ENCODE results near the gene MYO3B.
"Not testable (repeated sequence)": the region's sequence is repeated elsewhere in the genome, so short reads cannot be mapped to it uniquely, and the experiment has no call there.

The MYO3B gene

DNA sequence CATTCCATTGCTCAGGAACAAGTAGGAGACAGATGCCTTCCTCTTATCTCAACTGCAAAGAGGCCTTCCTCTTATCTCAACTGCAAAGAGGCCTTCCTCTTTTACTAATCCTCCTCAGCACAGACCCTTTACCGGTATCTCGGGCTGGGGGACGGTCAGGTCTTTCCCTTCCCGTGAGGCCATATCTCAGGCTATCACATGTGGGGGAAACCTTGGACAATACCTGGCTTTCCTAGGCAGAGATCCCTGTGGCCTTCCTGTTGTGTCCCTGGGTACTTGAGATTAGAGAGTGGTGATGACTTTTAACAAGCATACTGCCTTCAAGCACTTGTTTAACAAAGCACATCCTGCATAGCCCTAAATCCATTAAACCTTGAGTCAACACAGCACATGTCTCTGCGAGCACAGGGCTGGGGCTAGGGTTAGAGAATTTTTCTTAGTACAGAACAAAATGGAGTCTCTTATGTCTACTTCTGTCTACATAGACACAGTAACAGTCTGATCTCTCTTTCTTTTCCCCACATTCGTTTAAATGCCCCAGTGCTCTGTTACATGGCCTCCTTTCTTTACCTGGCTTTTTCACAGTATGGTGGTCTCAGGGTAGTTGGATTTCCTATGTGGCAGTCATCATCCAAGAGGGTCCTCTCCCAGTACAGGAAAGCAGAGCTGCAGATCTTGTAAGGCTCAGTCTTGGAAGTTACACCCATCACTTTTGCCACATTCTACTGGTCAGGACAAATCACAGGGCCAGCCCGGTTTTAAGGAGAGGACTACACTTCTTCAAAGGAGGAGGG lies 86.0 kb downstream of the MYO3B start:
- DNase-seq: peak; percentile 6

DNA sequence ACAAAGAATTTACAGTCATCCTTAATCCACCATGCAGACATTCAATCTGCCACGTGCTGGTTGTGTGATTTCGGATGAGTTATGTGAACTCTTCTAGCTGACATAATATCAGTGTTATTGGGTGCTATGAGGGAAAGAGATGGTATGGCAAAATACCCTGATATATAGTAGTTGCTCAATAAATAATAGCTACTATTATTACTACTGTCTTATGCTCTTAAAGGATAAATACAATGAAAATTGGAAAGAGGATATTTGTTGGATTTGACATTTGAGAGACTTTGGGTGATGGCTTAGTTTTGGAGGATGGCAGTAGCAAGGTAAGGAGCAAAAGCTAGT lies 86.5 kb downstream of the MYO3B start:
- DNase-seq: no peak

DNA sequence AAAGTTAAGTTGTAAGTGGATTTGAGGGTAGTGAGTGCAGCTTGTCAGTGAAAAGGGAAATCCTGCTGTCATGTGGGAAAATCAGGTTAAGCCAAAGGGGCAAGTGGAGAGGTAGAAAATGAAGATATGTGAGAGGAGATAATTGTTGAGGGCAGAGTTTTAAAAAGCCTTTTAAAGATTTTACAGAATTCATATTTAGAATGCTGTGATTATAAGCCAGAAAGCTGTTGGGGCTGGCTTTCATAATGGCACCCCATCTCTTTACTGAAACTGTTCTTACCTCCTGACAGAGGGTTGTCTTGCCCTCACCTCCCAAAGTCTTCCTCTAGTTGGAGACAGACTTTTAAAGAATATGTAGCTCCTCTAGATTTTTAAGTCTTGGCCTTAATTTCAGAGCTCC lies 86.9 kb downstream of the MYO3B start:
- no peak for DNase-seq

DNA sequence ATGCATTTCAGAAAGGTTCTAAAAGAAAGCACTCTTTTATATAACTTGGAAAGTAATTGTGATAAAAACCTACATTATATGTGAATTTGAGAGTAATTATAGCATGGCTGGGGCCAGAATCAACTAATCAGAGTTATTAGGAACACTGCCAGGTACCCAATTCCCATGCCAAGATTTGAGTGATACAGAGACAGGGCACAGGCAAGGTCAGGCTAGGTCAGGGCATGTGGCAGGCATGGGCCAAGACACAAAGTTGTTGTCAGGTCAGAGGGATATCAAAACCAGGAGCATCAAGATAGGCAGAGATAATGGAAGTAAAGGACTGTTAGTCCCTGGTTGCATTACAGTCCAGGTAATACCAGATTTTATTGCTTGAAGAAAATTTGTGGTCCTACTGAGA lies 87.4 kb downstream of the MYO3B start:
- DNase-seq: peak; percentile 10

DNA sequence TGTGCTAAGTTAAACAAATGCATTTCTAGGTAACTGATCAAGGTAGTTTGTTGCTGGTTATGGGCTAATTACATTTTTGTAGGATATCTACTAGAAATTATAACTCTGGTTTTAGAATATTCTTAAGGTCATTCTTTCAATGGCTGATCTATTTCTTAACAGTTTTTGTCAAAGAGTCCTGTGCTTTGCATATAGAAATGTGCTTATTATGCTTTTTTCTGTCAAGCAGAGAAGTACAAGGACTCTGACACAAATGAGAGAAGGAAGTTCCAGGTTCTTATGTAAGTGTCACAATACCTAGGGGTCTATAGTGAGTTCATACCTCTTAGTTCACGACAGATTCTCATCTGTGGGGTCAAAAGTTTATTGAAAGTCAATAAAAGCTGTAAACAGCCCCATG lies 88.4 kb downstream of the MYO3B start:
- no peak for DNase-seq

DNA sequence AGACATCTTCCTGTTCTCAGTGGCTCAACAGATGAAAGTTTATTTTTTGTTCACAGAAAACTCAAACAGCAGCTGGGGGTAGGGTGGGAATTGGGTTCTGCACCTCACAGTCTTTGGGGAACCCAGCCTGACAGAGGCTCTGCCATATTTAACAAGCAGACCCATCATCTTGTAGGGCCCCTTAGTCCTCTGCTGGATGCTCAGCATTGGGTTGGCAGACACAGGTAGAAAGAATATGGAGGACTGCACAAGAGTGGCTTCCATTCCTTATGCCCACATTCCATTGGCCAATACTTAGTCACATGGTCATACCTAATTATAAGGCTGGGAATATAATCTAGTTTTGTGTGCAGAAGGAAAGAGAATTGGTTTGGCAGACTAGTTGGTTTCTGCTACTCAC lies 89.1 kb downstream of the MYO3B start:
- no peak for DNase-seq

DNA sequence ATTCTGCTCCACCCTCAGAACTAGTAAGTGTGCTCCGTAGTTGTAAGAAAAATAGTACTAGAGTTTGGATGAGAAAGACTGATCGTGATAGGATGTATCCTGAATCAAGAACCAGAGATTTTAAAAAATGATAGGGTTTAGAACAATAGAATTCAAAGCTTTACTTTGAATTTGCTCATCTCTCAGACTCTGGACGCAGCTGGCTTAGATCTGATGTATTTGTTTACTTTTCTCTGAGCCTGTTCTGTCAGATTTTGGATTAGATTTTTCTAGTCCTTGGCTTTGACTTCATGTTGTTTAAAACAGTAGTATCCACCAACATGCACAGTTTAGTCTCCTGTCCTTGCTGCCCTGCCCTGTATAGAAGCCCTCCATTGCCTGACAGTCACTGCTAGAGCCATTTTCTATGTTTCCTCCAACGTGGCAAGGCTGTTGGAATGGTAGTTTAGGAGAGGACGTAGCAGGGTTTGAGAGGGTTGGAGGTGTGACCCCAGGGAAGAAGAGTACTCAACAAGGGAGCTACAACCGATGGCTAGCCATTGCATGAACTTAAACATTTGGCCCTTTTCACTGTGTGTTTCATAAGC lies 92.4 kb downstream of the MYO3B start:
- DNase-seq: no peak

DNA sequence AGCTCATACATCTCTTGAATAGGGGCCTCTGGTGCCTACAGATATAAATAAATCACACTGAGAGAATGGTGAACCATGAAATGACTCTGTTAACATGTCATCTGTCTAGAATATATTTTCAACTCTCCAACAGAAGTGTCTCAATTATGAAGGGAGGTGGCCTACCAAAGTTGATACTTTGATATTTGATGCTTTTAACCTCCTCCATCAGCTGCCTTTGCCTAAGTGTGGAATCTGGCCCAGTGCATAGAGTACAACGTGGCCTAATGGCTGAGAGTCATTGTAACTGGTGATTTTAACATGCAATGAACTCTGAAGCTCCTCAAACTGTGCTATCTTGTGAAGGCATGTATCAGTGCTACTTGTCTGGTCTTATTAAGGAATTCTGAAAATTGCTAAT lies 93.4 kb downstream of the MYO3B start:
- DNase-seq: peak; percentile 51

DNA sequence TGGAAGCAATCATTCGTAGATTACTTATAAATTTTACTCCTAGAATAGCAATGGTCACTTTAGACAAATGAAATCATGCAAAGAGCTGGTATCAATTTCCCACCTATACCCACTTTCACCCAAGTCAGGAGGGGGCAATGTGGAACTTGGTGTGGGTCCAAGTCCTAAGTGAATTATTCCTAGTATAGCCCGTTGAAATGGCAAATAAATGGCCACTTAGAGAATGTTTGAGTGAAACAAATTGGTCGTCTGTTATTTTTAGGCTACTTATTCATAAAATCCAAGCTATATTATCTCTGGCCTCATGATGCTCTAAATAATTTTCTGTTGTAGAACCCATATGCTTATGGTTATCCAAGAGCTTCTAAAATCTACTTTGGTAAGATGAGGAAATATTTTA lies 98.1 kb downstream of the MYO3B start:
- peak; percentile 95 for DNase-seq

DNA sequence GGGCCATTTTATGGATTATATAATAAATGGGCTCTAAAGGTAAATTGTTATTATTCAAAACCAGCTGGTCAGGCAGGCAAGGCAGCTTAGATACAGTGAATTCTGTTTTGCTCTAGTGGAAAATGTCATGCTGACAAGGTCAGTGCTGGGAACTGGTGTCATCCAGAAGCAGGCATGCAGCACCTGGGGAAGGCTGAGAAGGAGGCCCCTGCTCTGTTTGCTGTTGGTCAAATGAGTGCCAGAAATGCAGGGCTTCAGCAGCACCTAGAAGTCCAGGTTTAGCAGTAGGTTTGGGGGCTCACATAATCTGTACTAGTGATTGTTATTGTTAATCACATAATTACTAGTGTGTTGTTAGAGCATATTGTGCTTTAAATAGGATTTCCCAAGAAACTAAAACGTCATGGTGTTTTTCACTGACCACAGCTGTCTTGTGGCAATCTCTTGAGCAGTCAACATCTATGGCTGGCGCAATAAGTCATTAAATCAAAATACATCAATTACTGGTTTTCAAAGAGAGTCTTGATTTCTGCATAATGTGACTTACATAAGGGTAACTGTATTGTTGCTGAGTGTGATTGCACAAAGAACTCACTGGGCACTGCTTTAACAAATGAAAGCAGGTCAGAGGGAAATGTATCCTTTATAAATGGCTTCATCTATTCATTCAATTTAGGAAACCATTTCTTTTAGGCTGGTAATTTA lies 99.1 kb downstream of the MYO3B start:
- DNase-seq: peak; percentile 85

DNA sequence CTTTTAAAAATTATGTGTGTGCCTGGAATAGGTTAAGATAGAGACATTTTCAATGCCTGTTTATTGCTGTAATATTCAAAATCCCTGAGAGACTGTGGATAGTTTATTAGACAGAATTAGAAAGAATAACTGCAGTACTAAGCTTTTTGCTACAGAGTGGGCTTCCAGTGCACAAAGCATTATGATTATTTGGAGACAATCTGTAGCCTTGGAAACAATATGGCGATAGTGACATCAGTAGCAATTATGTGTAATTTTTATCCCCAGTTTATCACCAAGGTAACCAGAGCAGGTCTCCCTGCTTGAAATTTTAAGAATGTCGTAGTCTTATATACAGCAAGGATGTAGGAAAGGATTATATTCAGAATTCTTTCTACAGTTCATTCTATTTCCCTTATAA lies 100.0 kb downstream of the MYO3B start:
- DNase-seq: peak; percentile 68

DNA sequence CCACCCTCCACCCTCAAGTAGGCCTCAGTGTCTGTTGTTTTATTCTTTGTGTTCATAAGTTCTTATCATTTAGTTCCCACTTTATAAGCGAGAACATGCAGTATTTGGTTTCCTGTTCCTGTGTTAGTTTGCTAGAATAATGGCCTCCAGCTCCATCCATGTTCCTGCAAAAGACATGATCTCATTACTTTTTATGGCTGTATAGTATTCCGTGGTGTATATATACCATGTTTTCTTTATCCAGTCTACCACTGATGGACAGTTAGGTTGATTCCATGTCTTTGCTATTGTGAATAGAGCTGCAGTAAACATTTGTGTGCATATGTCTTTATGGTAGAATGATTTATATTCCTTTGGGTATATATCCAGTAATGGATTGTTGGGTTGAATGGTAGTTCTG lies 101.7 kb downstream of the MYO3B start:
- DNase-seq: not testable (repeated sequence)

DNA sequence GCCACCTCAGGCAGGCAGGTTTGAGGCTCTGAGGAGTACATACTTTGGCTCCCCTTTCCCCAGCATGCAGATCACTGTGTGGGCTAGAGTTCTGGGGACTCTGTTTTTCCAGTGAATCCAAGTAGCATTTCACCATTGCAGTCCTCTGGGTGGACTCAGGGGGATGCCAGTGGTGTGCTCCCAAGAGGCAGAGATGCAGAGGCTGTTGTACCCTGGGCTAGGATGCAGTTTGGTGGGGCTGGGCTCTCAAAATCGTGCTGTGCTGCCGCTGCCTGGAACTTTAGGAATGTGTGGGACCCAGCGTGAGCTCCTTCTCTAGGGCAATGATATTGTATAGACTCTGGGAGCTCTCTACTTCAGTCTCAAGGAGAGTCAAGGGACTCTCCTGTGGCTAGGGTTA lies 104.9 kb downstream of the MYO3B start:
- DNase-seq: no peak

DNA sequence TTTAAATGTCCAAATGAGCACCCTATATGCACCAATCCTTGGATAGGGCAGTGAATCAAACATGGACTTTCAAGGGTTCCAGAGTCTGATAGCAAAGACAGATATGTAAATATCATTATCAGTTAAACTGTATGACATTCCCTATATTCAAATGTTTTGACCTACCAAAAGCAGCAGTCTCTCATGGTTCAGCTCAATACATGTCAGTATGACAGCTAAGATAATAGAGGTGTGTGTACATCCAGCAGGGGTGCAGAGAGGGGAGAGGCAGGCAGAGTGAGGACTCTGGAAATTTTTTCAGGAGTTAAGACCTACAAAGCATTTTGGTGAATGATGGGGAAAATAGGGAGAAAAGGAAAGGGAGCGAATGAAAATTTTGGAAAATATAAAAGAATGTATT lies 106.3 kb downstream of the MYO3B start:
- DNase-seq: no peak

DNA sequence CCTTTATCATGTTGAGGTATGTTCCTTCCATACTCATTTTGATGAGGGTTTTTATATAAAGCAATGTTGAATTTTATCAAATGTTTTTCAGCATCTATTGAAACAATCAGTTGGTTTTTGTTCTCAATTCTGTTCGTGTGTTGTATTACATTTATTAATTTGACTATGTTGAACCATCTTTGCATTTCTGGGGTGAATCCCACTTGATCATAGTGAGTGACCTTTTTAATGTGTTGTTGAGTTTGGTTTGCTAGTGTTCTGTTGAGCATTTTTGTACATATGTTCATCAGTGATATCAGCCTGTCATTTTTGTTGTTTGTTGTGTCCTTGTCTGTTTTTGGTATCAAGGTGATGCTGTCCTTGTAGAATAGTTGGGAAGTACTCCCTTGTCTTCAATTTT lies 110.9 kb downstream of the MYO3B start:
- DNase-seq: no peak

DNA sequence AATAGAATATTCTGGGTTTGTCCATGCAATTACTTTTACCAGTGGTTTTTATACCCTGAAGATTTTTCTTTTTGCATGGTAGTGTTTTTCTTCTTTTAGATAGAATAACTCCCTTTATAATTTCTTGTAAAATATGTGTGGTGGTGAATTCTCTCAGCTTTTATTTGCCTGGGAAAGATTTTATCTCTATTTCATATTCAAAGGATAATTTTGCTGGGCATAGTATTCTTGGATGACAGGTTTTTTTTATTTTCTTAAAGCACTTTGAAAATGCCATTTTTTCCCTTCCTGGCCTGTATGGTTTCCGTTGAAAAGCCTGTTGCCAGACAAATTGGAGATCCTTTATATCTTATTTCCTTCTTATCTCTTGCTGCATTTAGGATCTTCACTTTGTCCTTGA lies 113.5 kb downstream of the MYO3B start:
- no peak for DNase-seq

DNA sequence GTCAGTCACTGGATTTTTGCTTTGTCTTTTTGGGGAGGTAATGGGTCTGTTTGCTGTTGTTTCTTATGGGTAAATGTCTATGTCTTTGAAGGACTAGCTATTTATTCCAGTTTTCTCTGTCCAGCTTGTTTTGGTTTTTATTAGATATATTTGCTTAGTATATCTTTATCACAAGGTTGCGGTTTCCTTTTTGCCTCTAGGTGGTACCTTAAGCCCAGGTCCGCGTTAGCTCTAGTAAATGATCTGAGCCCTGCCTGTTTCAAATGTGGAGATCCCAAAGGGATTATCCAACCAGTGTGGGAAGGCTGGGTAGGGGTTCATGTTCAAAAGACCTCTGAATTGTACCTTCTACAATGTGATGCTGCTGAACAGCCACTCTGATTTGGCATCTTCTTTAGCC lies 114.5 kb downstream of the MYO3B start:
- no peak for DNase-seq

DNA sequence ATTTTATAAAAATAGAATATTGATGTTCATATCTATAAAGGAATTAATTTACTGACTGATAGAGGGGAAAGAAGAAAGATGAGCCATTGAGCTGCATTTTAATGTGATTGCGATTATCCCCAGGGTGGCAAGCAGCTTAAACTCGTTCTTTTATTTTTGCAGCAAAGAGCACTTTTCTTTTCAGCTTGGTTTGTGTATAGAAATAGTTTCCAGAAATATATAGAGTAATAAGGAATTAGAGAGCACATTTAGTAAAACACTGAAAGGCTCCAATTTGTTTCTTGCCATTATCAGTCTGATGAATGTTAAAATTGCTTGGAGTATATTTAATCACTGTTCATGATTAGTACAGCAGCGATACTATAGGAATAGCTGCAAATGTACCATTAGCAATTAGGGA lies 119.5 kb downstream of the MYO3B start:
- no peak for DNase-seq

DNA sequence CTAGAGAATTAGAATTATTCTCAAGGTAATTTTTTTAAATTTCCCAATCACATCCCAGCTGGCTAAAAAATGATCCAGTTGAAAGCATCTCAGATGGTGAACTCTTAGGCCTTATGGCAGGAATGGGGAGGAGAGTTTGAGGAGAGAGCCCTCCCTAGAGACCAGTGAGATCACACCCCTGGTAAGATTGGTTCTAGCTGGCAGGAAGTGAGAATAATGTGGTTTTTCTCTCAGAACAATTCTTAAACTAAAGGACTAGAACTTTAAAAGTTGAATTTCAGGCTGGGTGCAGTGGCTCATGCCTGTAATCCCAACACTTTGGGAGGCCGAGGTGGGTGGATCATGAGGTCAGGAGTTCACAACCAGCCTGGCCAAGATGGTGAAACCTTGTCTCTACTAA lies 120.2 kb downstream of the MYO3B start:
- DNase-seq: no peak

DNA sequence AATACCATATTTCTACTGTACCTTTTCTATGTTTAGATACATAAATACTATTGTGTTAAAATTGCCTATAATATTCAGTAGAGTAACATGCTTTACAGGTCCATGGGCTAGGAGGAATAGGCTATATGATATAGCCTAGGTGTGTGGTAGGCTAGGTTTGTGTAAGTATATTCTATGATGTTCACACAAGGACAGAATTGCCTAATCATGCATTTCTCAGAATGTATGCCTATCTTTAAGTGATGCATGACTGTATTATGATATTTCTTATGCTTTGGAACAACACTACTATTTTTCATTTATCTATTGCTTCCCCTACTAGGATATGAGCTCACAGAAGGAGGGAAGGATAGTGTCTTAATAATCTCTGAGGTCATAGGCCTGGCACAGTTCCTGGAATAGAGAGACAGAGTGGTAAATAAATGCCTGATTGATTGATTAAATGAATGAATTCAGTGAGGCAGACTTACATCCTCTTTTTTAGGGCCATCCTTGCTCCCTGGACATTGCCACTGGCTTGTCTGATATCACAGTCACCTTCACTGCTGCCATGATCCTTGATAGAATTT lies 121.0 kb downstream of the MYO3B start:
- DNase-seq: no peak

DNA sequence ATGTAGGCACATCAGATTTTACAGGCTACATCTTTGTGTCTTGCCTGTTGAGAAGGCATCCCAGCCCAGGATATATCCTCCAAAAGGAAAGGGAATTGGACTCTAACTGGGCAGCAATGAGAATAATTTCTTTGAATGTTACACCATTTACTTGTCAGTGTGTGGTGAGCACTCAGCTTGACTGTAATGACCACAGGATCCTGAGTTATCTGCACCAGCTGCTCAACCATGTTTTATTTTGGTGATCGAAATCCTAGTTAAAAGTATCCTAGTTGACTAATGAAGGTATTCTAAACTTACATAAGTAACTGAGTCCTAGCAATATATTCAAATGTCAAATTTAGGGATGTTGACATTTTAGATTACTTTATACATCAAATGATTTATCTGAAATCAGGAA lies 123.0 kb downstream of the MYO3B start:
- no peak for DNase-seq

DNA sequence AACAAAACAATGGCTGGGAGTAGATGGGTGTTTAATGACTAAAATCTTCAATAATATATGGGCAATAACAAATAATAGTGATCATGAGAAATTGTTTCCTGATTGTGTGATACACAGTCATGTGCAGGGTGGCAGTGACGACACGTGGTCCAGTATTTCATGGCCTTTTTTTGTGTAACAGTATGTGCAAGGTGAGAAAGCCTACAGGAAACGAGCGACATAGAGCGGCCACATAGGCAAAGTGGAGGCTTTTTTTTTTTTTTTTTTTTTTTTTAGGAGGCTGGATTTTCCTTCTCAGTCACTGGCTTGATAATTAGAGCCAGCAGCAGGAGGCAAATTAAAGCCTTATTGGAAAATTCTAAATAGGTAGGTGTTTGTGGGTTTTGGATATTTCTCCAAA lies 123.7 kb downstream of the MYO3B start:
- DNase-seq: no peak

DNA sequence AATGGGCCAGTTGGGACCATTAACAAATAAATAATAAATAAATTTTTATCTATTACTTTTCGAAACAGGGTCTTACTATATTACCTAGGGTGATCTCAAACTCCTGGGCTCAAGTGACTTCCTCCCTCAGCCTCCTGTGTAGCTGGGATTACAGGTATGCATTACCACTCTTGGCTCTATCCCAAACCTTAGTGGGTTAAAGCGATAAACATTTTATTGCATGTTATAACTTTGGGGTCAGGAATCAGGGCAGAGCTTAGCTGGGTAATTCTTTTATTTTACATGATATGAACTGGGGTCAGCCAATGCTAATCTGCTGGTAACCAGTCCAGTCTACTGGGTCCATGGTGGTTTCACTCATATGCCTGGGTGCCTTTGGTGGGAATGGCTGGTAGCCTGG lies 127.8 kb downstream of the MYO3B start:
- no peak for DNase-seq

DNA sequence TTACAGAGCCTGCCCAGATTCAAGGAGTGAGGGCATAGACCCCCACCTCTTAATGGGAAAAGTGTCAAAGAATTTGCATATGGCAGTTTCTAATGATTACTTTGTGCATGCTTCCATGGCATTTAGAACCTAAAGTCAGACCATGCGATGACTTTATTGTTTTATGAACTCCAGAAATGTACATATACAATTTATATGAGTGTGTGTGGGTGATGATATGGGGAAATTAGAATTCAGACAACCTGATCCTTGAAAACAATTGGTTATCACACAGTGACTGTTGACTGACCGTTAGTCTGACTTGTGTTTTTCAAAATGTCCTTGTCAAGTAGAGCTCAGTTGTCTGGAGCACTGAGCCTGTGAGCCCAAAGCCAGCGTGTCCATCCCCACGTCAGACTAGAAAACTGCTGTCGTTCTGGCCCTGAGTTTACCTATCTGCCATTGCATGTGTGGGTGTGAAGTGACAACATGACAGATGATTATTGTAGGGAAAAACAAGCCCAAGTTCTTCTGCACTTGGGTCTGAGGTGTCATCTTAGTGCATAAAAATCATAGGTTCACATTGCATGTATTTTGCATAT lies 128.4 kb downstream of the MYO3B start:
- DNase-seq: no peak

Measured in NCI-H1092 treated with DMSO at 0.1 percent for 48 hours (cell line).